NOMO-1 treated with dmso at 0.1 percent for 144 hours (cell line): Measurements from ENCODE around the gene DMXL1.
"Not testable (repeated sequence)": the region's sequence is repeated elsewhere in the genome, so short reads cannot be mapped to it uniquely, and the experiment has no call there.

Experiments used
- DNase-seq: peaks from one replicate; lab custom pipeline; 2025; ENCODE audit not compliant: unreplicated experiment; lab: John Stamatoyannopoulos, UW

DMXL1 gene

GRCh38 chr5:119120893-119121292, 50.0 kb downstream of the DMXL1 start:
- no peak for DNase-seq

GRCh38 chr5:119122474-119122873, 51.6 kb downstream of the DMXL1 start:
- DNase-seq = not testable (repeated sequence)

GRCh38 chr5:119123280-119123679, 52.4 kb downstream of the DMXL1 start:
- DNase-seq = no peak

- no peak for DNase-seq
Measured at GRCh38 chr5:119129770-119130169, 58.9 kb downstream of the DMXL1 start.

GRCh38 chr5:119131530-119132304, 60.8 kb downstream of the DMXL1 start:
- no peak for DNase-seq

- DNase-seq = not testable (repeated sequence)
Measured at GRCh38 chr5:119135743-119136142, 64.9 kb downstream of the DMXL1 start.

GRCh38 chr5:119136666-119137318, 65.9 kb downstream of the DMXL1 start:
- DNase-seq = no peak

- no peak for DNase-seq
Measured at GRCh38 chr5:119153629-119154028, 82.7 kb downstream of the DMXL1 start.

- no peak for DNase-seq
Measured at GRCh38 chr5:119158144-119158543, 87.3 kb downstream of the DMXL1 start.

GRCh38 chr5:119161430-119161829, 90.5 kb downstream of the DMXL1 start:
- no peak for DNase-seq

GRCh38 chr5:119166026-119166425, 95.1 kb downstream of the DMXL1 start:
- no peak for DNase-seq

GRCh38 chr5:119168401-119168800, 97.5 kb downstream of the DMXL1 start:
- DNase-seq = no peak

GRCh38 chr5:119171686-119172085, 100.8 kb downstream of the DMXL1 start:
- DNase-seq = no peak

GRCh38 chr5:119174578-119175163, 103.8 kb downstream of the DMXL1 start:
- no peak for DNase-seq

- DNase-seq = no peak
Measured at GRCh38 chr5:119176785-119177184, 105.9 kb downstream of the DMXL1 start.

GRCh38 chr5:119177226-119177625, 106.3 kb downstream of the DMXL1 start:
- no peak for DNase-seq

- no peak for DNase-seq
Measured at GRCh38 chr5:119178435-119178834, 107.5 kb downstream of the DMXL1 start.

GRCh38 chr5:119179857-119180641, 109.2 kb downstream of the DMXL1 start:
- DNase-seq = no peak

GRCh38 chr5:119185512-119185911, 114.6 kb downstream of the DMXL1 start:
- not testable (repeated sequence) for DNase-seq

- DNase-seq = no peak
Measured at GRCh38 chr5:119187776-119188529, 117.1 kb downstream of the DMXL1 start.
